ENCODE measurements around the gene MAPK1. TPM values are rescaled to one million over a fixed set of nuclear protein-coding genes. Genes with fewer than 3 reads are reported as not detected.
A peak's percentile ranks its signal among the peaks of the same experiment; 100 is the strongest.
"Not testable (repeated sequence)": the region's sequence is repeated elsewhere in the genome, so short reads cannot be mapped to it uniquely, and the experiment has no call there.

The MAPK1 gene
- total RNA-seq, 1 donor = 46.3 TPM

DNA sequence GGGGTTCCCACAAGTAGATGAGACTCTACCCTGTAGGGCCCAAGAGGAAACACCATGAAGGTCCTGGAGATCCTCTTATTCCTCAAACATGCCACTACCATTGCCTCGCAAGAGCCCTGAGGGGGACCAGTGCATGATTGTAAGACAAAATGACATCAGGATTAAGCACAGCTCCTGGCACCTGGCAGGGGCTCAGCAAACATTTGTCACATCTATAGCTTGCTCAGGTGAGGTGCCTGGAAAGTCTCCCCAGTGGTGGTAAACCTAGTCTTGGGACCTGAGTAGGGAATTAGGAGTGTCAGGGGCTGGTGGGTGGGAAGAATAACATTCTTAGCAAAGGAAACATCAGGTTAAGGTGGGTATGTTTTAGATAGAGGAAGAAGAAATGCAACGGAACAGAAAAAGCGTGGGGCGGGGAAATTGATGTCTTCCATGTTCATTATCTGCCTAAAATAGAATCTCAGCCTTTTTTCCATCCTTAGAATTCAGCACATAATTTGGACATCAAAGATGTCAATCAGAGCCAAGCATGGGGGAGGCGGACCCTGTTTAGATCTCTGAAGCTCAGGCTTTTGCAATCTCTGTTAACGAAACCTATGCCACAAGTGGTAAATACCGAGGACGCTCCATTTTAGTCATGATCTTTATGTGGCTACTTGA lies 132.8 kb downstream of the MAPK1 start:
- Histone ChIP-seq H4K20me1 (ENCODE audit: insufficient read depth, low read length) (no peaks in the 10 kb centered on the region), H3K27me3 (ENCODE audit: insufficient read depth, low read length) (peaks cover 25% of the 10 kb centered on the region), H3K4me3 (ENCODE audit: insufficient read depth, low read length) (peak overlapping the region; percentile 68), H3K27ac (ENCODE audit: low read depth, low read length) (no peak overlapping the region), H3K79me2 (ENCODE audit: insufficient read depth, low read length) (no peaks in the 10 kb centered on the region), H3K9me3 (ENCODE audit: low read depth, low read length) (no peaks in the 10 kb centered on the region), H3K36me3 (ENCODE audit: insufficient read depth, low read length) (no peaks in the 10 kb centered on the region), H3K4me1 (ENCODE audit: insufficient read depth, low read length) (peaks cover 8% of the 10 kb centered on the region), H2AFZ (ENCODE audit: low read length) (peak overlapping the region; percentile 66), H3K4me2 (ENCODE audit: insufficient read depth, low read length) (peak overlapping the region; percentile 85)
- TF ChIP-seq, protein P1, sequence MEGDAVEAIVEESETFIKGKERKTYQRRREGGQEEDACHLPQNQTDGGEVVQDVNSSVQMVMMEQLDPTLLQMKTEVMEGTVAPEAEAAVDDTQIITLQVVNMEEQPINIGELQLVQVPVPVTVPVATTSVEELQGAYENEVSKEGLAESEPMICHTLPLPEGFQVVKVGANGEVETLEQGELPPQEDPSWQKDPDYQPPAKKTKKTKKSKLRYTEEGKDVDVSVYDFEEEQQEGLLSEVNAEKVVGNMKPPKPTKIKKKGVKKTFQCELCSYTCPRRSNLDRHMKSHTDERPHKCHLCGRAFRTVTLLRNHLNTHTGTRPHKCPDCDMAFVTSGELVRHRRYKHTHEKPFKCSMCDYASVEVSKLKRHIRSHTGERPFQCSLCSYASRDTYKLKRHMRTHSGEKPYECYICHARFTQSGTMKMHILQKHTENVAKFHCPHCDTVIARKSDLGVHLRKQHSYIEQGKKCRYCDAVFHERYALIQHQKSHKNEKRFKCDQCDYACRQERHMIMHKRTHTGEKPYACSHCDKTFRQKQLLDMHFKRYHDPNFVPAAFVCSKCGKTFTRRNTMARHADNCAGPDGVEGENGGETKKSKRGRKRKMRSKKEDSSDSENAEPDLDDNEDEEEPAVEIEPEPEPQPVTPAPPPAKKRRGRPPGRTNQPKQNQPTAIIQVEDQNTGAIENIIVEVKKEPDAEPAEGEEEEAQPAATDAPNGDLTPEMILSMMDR (IDR thresholded peaks at IDR 0.05; ENCODE audit: extremely low read depth, low read depth, low read length) = no peak
- no peak for DNase-seq (ENCODE audit: insufficient read length, low spot score, missing footprints)

DNA sequence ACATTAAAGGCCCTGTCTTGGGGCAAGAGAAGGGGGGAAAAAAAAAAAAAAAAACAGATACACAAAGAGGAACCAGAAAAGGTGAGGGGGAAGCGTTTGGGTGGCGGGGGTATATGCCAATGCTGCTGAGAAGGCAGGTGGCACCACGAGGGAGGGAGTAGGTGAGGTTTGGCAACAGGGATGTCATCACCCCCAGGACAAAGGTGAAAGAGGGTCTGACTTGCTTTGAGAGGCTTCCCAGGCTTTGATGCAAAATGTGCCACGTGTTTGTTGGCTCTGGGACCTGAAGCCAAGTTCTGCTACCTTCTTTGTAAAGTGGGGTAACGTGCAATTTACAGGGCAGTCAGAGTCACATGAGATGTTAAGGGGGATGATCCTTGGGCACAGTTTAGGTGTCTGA lies 135.9 kb downstream of the MAPK1 start:
- Histone ChIP-seq H3K79me2 (ENCODE audit: insufficient read depth, low read length) (no peaks in the 10 kb centered on the region), H3K4me2 (ENCODE audit: insufficient read depth, low read length) (no peak overlapping the region), H3K27ac (ENCODE audit: low read depth, low read length) (no peak overlapping the region), H3K27me3 (ENCODE audit: insufficient read depth, low read length) (peaks cover 22% of the 10 kb centered on the region), H3K4me1 (ENCODE audit: insufficient read depth, low read length) (peaks cover 8% of the 10 kb centered on the region), H2AFZ (ENCODE audit: low read length) (no peak overlapping the region), H3K9me3 (ENCODE audit: low read depth, low read length) (no peaks in the 10 kb centered on the region), H3K4me3 (ENCODE audit: insufficient read depth, low read length) (no peak overlapping the region), H4K20me1 (ENCODE audit: insufficient read depth, low read length) (no peaks in the 10 kb centered on the region), H3K36me3 (ENCODE audit: insufficient read depth, low read length) (no peaks in the 10 kb centered on the region)
- DNase-seq (ENCODE audit: insufficient read length, low spot score, missing footprints) = no peak
- TF ChIP-seq, protein P1 (IDR thresholded peaks at IDR 0.05; ENCODE audit: extremely low read depth, low read depth, low read length) = no peak

DNA sequence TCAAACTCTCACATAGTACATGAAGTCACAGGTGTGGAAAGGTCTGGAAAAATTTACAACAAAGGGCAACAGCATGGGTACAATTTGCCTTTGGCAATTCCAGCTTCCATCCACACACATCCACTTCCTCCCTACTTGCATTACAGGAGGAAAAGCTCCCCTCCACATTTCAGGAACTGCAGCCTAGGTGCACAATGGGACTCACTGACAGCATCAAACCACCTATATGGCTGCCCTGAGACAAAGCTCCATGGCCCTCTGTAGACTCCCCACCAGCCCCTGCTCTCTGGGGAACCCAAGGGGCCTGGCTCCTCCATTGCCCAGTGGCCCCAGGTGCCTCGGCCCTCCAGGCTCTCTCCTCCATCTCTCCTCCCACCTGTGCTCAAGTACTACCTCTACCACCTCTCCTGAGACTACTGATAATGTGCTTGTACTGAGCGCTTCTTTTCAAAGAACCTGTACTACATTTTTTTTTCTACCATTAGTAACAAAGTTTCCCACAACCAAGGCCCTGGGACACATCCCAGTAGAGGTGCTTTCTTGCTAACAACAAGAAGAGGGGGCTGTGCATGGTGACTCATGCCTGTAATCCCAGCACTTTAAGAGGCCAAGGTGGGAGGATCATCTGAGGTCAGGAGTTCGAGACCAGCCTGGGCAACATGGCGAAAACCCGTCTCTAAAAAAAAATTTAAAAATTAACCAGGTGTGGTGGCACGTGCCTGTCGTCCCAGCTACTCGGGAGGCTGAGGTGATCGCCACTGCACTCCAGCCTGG lies 136.7 kb downstream of the MAPK1 start:
- H4K20me1 ChIP-seq (ENCODE audit: insufficient read depth, low read length) = no peaks in the 10 kb centered on the region
- TF ChIP-seq, protein P1 (IDR thresholded peaks at IDR 0.05; ENCODE audit: extremely low read depth, low read depth, low read length) = no peak
- peaks cover 22% of the 10 kb centered on the region for H3K27me3 ChIP-seq (ENCODE audit: insufficient read depth, low read length)
- H3K36me3 ChIP-seq (ENCODE audit: insufficient read depth, low read length) = no peaks in the 10 kb centered on the region
- DNase-seq (ENCODE audit: insufficient read length, low spot score, missing footprints) = no peak
- H3K4me3 ChIP-seq (ENCODE audit: insufficient read depth, low read length) = no peak overlapping the region
- H3K27ac ChIP-seq (ENCODE audit: low read depth, low read length) = no peak overlapping the region
- H3K79me2 ChIP-seq (ENCODE audit: insufficient read depth, low read length) = no peaks in the 10 kb centered on the region
- no peak overlapping the region for H3K4me2 ChIP-seq (ENCODE audit: insufficient read depth, low read length)
- H2AFZ ChIP-seq (ENCODE audit: low read length) = no peak overlapping the region
- no peaks in the 10 kb centered on the region for H3K9me3 ChIP-seq (ENCODE audit: low read depth, low read length)
- peaks cover 8% of the 10 kb centered on the region for H3K4me1 ChIP-seq (ENCODE audit: insufficient read depth, low read length)

DNA sequence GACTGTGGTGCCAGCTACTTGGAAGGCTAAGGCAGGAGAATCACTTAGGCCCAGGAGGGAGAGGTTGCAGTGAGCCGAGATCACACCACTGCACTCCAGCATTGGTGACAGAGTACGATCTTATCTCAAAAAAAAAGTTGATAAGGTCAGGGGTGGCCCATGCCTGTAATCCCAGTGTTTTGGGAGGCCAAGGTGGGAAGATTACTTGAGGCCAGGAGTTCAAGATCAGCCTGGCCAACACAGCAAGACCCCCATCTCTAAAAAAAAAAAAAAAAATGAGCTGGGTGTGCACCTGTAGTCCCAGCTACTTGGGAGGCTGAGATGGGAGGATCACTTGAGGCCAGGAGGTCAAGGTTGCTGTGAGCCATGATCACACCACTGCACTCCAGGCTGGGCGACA lies 138.3 kb downstream of the MAPK1 start:
- H3K4me1 ChIP-seq (ENCODE audit: insufficient read depth, low read length); H3K9me3 ChIP-seq (ENCODE audit: low read depth, low read length); H2AFZ ChIP-seq (ENCODE audit: low read length); H3K4me3 ChIP-seq (ENCODE audit: insufficient read depth, low read length); H3K79me2 ChIP-seq (ENCODE audit: insufficient read depth, low read length); DNase-seq (ENCODE audit: insufficient read length, low spot score, missing footprints); H3K36me3 ChIP-seq (ENCODE audit: insufficient read depth, low read length); H3K27ac ChIP-seq (ENCODE audit: low read depth, low read length); H3K4me2 ChIP-seq (ENCODE audit: insufficient read depth, low read length); H4K20me1 ChIP-seq (ENCODE audit: insufficient read depth, low read length): not testable (repeated sequence)
- H3K27me3 ChIP-seq (ENCODE audit: insufficient read depth, low read length) = peaks cover 14% of the 10 kb centered on the region
